G401.6 (cell line): ENCODE measurements around the gene ULBP1.
"Not testable (repeated sequence)": the region's sequence is repeated elsewhere in the genome, so short reads cannot be mapped to it uniquely, and the experiment has no call there.

ENCODE experiments used
- FAIRE-seq: peaks from 2 replicates; lab custom pipeline; 2012; peaks lifted over from hg19 to GRCh38; lab: Jason Lieb, UNC

Gene ULBP1

GRCh38 chr6:149963462-149964307, at the start of gene ULBP1:
Gene ULBP1, plus strand, starts transcription at chr6:149963943. Its CDS starts 107 bp downstream, at chr6:149964050.
- no peak for FAIRE-seq

- FAIRE-seq: no peak
These were observed 47.5 kb upstream of the ULBP1 start for GRCh38 chr6:149915970-149916865.

- FAIRE-seq: no peak
These were observed 46.1 kb upstream of the ULBP1 start for GRCh38 chr6:149917679-149918078.

GRCh38 chr6:149918151-149918905, 45.4 kb upstream of the ULBP1 start:
- no peak for FAIRE-seq

- not testable (repeated sequence) for FAIRE-seq
These were observed 44.5 kb upstream of the ULBP1 start for GRCh38 chr6:149919126-149919833.

GRCh38 chr6:149919834-149920225, 43.9 kb upstream of the ULBP1 start:
- no peak for FAIRE-seq

- no peak for FAIRE-seq
These were observed 42.4 kb upstream of the ULBP1 start for GRCh38 chr6:149921361-149921760.

- FAIRE-seq: not testable (repeated sequence)
These were observed 41.7 kb upstream of the ULBP1 start for GRCh38 chr6:149922091-149922490.

- no peak for FAIRE-seq
These were observed 41.0 kb upstream of the ULBP1 start, which contains the start of gene RAET1G for GRCh38 chr6:149922642-149923326. Gene RAET1G, minus strand, starts transcription at chr6:149923121. Its CDS starts 111 bp downstream, at chr6:149923010.

- FAIRE-seq: no peak
These were observed 40.3 kb upstream of the ULBP1 start for GRCh38 chr6:149923327-149923986.

- FAIRE-seq: no peak
These were observed 39.4 kb upstream of the ULBP1 start for GRCh38 chr6:149924206-149924932.

- FAIRE-seq: no peak
These were observed 38.9 kb upstream of the ULBP1 start for GRCh38 chr6:149924933-149925252.

GRCh38 chr6:149925253-149925973, 38.3 kb upstream of the ULBP1 start:
- FAIRE-seq: no peak

GRCh38 chr6:149925974-149926777, 37.6 kb upstream of the ULBP1 start:
- FAIRE-seq: peak; percentile 11

- not testable (repeated sequence) for FAIRE-seq
These were observed 36.7 kb upstream of the ULBP1 start for GRCh38 chr6:149927025-149927424.

- FAIRE-seq: no peak
These were observed 34.3 kb upstream of the ULBP1 start for GRCh38 chr6:149929422-149929821.

GRCh38 chr6:149931501-149931900, 32.2 kb upstream of the ULBP1 start:
- FAIRE-seq: no peak

- FAIRE-seq: no peak
These were observed 30.7 kb upstream of the ULBP1 start for GRCh38 chr6:149933036-149933435.
